Endodermal cell (in vitro differentiated cells): ENCODE data around the gene COX10. TPM values are rescaled to one million over a fixed set of nuclear protein-coding genes. Genes with fewer than 3 reads are reported as not detected.

ENCODE experiments used
- DNase-seq: peaks from one replicate; pipeline ENCODE4 v3.0.0-alpha.2; 2017
- H3K27ac ChIP-seq: 2 replicates; pipeline ENCODE4 v1.5.1; 2013; ENCODE audit warnings: mild to moderate bottlenecking, low read depth, low read length, moderate library complexity
- H3K27me3 ChIP-seq: 2 replicates; pipeline ENCODE4 v1.6.1; 2013; ENCODE audit warnings: mild to moderate bottlenecking, low read length, moderate library complexity; ENCODE audit not compliant: insufficient read depth, control insufficient read depth, poor library complexity, severe bottlenecking
- H3K36me3 ChIP-seq: 2 replicates; pipeline ENCODE4 v1.7.0; 2013; ENCODE audit warnings: mild to moderate bottlenecking, low read length, moderate library complexity; ENCODE audit not compliant: control insufficient read depth, insufficient read depth
- H3K4me1 ChIP-seq: one replicate; pipeline ENCODE4 v1.7.0; 2013; ENCODE audit warnings: low read length; ENCODE audit not compliant: control insufficient read depth, insufficient read depth
- H3K4me3 ChIP-seq: 2 replicates; pipeline ENCODE4 v1.5.1; 2013; ENCODE audit warnings: mild to moderate bottlenecking, low read length, moderate library complexity
- H3K9ac ChIP-seq: 2 replicates; pipeline ENCODE4 v1.6.1; 2013; ENCODE audit warnings: mild to moderate bottlenecking, low read length, moderate library complexity; ENCODE audit not compliant: poor library complexity, severe bottlenecking; ENCODE audit errors: extremely low read depth
- H3K9me3 ChIP-seq: 2 replicates; pipeline ENCODE4 v1.6.1; 2013; ENCODE audit warnings: mild to moderate bottlenecking, low read length, moderate library complexity; ENCODE audit not compliant: control insufficient read depth
- H3K27ac Mint-ChIP-seq: 2 replicates; pipeline ENCODE4 v1.8.0; 2020; ENCODE audit warnings: mixed read lengths
- H3K27me3 Mint-ChIP-seq: 2 replicates; pipeline ENCODE4 v1.8.0; 2021; ENCODE audit warnings: mild to moderate bottlenecking, mixed read lengths; ENCODE audit not compliant: insufficient read depth
- H3K36me3 Mint-ChIP-seq: 2 replicates; pipeline ENCODE4 v1.8.0; 2020; ENCODE audit warnings: low read depth, mixed read lengths
- H3K4me1 Mint-ChIP-seq: 2 replicates; pipeline ENCODE4 v1.8.0; 2020; ENCODE audit warnings: mixed read lengths
- H3K4me3 Mint-ChIP-seq: 2 replicates; pipeline ENCODE4 v1.8.0; 2020; ENCODE audit warnings: mild to moderate bottlenecking, moderate library complexity, mixed read lengths
- H3K9me3 Mint-ChIP-seq: 2 replicates; pipeline ENCODE4 v1.8.0; 2020; ENCODE audit warnings: mild to moderate bottlenecking, mixed read lengths
- WGBS, 2 experiments: methylation state at CpG; one replicate each; pipeline versions ENCODE4 v1.1.5 to v1.1.7; 2013; ENCODE audit warnings: missing lambda C conversion rate in 2 of 2, mixed read lengths in 1 of 2; ENCODE audit not compliant: insufficient coverage in 1 of 2, insufficient read length in 1 of 2; 5-methylcytosine and 5-hydroxymethylcytosine counted together
- total RNA-seq, 2 donors: library from RNA; stranded (reverse); fragmentation: NEBNext Ultra II Directional in 1 of 2; extraction: Animal tissue kit (Norgen Biotek cat#: 25700) in 1 of 2; gene quantifications; 2 replicates in 1 of 2; 3 replicates in 1 of 2; pipeline ENCODE4 v1.2.1, GENCODE V29; 2021
- TF ChIP-seq, protein P1 (sequence below): fragments of 200-600 bp; sonication (generic); conservative IDR thresholded peaks from 2 replicates; pipeline ENCODE4 v1.5.0; 2021; ENCODE audit warnings: antibody characterized with exemption, mild to moderate bottlenecking

The COX10 gene
- total RNA-seq, 2 donors from 2014 or later: 15.0 to 15.4 TPM

DNA sequence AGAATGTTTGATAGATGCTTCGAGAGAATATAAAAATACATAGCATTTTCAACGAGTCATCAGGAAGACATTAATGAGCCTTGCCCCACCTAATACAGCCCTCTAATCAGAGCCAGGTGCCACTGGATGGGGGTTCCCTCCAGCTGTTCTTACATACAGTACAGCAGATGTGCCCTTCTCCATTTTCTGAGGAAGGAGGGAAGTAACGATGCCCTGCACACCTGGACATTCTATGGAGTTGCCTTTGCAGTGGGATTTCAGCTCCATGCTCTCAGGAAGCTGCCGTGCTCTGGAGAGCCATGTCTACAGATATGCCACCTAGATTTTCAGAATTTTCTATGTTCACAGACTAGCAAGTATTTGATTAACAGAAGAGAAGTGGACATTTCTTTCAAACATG lies 131.1 kb downstream of the COX10 start:
- no peak overlapping the region for H3K9ac ChIP-seq
- no peak overlapping the region for H3K27ac ChIP-seq
- Mint-ChIP-seq H3K27me3 (no peaks in the 10 kb centered on the region), H3K27ac (no peak overlapping the region), H3K4me3 (no peak overlapping the region), H3K4me1 (peaks cover 15% of the 10 kb centered on the region), H3K36me3 (peaks cover 3% of the 10 kb centered on the region), H3K9me3 (no peaks in the 10 kb centered on the region)
- TF ChIP-seq, protein P1, sequence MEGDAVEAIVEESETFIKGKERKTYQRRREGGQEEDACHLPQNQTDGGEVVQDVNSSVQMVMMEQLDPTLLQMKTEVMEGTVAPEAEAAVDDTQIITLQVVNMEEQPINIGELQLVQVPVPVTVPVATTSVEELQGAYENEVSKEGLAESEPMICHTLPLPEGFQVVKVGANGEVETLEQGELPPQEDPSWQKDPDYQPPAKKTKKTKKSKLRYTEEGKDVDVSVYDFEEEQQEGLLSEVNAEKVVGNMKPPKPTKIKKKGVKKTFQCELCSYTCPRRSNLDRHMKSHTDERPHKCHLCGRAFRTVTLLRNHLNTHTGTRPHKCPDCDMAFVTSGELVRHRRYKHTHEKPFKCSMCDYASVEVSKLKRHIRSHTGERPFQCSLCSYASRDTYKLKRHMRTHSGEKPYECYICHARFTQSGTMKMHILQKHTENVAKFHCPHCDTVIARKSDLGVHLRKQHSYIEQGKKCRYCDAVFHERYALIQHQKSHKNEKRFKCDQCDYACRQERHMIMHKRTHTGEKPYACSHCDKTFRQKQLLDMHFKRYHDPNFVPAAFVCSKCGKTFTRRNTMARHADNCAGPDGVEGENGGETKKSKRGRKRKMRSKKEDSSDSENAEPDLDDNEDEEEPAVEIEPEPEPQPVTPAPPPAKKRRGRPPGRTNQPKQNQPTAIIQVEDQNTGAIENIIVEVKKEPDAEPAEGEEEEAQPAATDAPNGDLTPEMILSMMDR: no peak
- peak; percentile 31 for DNase-seq
- WGBS, 2 experiments: 87 to 94% methylated on average over 2 to 4 of the region's 4 CpGs
- peaks cover 16% of the 10 kb centered on the region for H3K36me3 ChIP-seq
- no peaks in the 10 kb centered on the region for H3K4me1 ChIP-seq
- H3K27me3 ChIP-seq: no peaks in the 10 kb centered on the region
- no peak overlapping the region for H3K4me3 ChIP-seq
- no peaks in the 10 kb centered on the region for H3K9me3 ChIP-seq

DNA sequence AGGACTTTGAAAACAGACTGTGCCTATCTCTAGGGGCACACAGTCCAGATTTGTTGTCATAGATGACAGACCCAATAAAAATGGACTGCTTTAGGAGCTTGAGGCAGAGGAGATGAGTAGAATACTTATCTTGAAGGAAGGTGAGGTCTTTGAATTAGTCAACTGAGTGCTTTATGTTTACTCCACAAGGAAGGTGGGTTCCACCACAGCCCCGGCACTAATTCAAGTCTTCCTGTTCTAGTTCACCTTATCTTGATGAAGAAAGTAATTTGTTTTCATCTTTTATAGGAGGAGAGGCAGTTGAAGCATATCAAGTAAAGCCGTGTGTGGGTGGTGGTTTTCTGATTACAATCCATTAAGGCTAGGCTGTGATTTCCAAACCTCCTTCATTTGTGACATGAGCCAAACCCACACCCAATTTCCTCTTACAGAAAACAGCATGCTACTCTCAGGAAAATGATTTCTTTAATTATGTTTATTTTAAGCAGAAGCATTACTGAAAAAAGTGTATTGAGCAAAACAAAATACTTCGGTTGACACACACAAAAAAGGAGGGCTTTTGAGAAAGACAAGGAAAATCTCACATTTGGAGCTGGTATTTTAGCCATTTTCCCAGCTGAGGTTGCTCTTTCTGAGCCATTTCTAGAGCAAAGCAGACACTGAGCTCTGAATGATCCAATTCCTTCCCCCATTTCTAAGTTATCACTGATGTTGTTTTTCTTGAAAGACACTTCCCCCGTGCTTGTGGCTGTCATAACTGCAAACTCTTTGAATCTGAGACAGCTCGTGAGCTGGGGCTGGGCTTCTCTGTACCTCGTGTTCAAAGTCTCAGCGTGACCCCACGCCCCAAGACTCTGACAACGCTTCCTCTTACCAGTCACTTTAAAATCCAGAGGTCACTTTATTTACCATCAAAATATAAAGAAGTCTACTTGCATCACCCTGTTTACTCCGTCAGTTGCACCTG lies 132.0 kb downstream of the COX10 start:
- WGBS, 2 experiments: 87 to 91% methylated on average over 4 to 10 of the region's 10 CpGs
- no peak for DNase-seq

DNA sequence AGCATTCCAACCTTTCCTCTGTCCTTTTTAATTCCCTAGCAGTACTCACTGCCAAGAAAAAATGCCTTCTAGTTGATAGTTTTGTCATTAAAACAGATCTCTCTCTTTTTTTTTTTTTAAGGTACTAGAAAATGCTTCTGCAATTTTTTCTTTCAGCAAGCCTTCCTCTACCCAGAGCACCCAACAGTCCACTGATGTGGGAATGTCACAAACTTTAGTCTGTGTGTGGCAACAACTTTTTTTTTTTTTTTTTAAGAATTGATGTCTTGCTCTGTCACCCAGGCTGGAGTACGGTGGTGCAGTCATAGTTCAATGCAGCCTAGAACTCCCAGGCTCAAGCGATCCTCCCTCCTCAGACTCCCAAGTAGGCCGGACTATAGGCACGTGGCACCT lies 132.7 kb downstream of the COX10 start:
- Mint-ChIP-seq H3K27me3 (no peaks in the 10 kb centered on the region), H3K36me3 (peaks cover 3% of the 10 kb centered on the region), H3K9me3 (no peaks in the 10 kb centered on the region), H3K4me1 (peaks cover 15% of the 10 kb centered on the region), H3K27ac (no peak overlapping the region), H3K4me3 (no peak overlapping the region)
- Histone ChIP-seq H3K9me3 (no peaks in the 10 kb centered on the region), H3K9ac (no peak overlapping the region), H3K4me3 (no peak overlapping the region), H3K4me1 (no peaks in the 10 kb centered on the region), H3K27me3 (no peaks in the 10 kb centered on the region), H3K36me3 (peaks cover 9% of the 10 kb centered on the region), H3K27ac (no peak overlapping the region)
- DNase-seq: no peak
- 90 to 99% methylated on average over 2 to 4 of the region's 4 CpGs for WGBS, 2 experiments
- TF ChIP-seq, protein P1: no peak

More for the DNA sequence above, 132.0 kb downstream of the COX10 start:
- Mint-ChIP-seq H3K27me3 (no peaks in the 10 kb centered on the region), H3K27ac (peak overlapping the region; percentile 25), H3K4me3 (no peak overlapping the region), H3K36me3 (peaks cover 3% of the 10 kb centered on the region), H3K9me3 (no peaks in the 10 kb centered on the region), H3K4me1 (peaks cover 15% of the 10 kb centered on the region)
- Histone ChIP-seq H3K9ac (no peak overlapping the region), H3K27me3 (no peaks in the 10 kb centered on the region), H3K36me3 (peaks cover 16% of the 10 kb centered on the region), H3K4me1 (no peaks in the 10 kb centered on the region), H3K27ac (no peak overlapping the region), H3K4me3 (no peak overlapping the region), H3K9me3 (no peaks in the 10 kb centered on the region)
- TF ChIP-seq, protein P1: no peak
